ENCODE results near the gene TEX52. TPM values are rescaled to one million over a fixed set of nuclear protein-coding genes. Genes with fewer than 3 reads are reported as not detected.

TEX52 gene
- total RNA-seq, 4 donors from 2014 or later: not detected

DNA sequence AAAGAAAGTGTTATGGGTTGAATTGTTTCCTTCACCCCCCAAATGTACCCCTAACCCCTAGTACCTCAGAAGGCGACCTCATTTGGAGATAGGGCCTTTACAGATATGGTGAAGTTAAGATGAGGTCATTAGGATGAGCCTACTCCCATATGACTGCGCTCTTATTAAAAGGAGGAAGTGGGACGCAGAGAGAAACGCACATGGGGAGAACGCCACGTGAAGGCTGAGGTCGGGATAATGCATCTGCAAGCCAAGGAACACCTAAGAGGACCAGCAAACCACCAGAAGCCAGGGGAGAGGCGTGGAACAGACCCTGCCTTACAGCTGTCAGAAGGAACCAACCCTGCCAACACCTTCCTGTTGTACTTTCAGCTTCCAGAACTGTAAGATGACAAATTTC lies 20.3 kb downstream of the TEX52 start:
- TF ChIP-seq, protein P1, sequence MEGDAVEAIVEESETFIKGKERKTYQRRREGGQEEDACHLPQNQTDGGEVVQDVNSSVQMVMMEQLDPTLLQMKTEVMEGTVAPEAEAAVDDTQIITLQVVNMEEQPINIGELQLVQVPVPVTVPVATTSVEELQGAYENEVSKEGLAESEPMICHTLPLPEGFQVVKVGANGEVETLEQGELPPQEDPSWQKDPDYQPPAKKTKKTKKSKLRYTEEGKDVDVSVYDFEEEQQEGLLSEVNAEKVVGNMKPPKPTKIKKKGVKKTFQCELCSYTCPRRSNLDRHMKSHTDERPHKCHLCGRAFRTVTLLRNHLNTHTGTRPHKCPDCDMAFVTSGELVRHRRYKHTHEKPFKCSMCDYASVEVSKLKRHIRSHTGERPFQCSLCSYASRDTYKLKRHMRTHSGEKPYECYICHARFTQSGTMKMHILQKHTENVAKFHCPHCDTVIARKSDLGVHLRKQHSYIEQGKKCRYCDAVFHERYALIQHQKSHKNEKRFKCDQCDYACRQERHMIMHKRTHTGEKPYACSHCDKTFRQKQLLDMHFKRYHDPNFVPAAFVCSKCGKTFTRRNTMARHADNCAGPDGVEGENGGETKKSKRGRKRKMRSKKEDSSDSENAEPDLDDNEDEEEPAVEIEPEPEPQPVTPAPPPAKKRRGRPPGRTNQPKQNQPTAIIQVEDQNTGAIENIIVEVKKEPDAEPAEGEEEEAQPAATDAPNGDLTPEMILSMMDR (IDR thresholded peaks at IDR 0.05; ENCODE audit: low read depth): no peak

DNA sequence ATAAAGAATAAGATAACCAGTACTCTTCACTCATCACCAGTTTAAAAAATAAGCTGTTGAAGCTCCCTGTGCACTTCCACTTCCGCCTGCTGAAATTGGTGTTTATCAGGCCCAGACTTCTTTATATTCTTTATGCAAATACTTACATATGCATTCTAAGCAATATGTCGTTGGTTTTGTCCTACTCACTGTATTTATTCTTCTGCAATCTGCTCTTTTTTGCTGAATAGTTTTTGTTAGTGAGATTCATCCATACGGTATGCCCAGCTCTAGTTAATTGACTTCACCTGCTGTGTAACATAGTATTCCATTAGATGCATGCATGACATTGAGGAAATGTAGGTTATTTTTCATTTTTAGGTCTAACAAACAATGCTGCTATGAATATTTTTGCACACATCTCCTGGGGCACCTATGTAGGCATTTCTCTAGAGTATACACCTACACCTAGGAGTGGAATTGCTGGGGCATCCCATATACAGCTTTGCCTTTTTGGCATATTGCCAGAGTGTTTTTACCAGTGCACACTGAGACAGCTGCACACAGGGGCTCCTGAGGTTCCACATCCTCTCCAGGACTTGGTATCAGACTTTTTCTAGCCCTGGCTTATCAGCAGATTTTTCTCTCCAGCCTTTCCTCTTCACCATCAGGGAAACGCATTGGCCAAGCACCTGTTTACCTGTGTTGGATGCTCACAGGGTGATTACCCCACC lies 21.0 kb downstream of the TEX52 start:
- TF ChIP-seq, protein P1 (IDR thresholded peaks at IDR 0.05; ENCODE audit: low read depth): no peak

DNA sequence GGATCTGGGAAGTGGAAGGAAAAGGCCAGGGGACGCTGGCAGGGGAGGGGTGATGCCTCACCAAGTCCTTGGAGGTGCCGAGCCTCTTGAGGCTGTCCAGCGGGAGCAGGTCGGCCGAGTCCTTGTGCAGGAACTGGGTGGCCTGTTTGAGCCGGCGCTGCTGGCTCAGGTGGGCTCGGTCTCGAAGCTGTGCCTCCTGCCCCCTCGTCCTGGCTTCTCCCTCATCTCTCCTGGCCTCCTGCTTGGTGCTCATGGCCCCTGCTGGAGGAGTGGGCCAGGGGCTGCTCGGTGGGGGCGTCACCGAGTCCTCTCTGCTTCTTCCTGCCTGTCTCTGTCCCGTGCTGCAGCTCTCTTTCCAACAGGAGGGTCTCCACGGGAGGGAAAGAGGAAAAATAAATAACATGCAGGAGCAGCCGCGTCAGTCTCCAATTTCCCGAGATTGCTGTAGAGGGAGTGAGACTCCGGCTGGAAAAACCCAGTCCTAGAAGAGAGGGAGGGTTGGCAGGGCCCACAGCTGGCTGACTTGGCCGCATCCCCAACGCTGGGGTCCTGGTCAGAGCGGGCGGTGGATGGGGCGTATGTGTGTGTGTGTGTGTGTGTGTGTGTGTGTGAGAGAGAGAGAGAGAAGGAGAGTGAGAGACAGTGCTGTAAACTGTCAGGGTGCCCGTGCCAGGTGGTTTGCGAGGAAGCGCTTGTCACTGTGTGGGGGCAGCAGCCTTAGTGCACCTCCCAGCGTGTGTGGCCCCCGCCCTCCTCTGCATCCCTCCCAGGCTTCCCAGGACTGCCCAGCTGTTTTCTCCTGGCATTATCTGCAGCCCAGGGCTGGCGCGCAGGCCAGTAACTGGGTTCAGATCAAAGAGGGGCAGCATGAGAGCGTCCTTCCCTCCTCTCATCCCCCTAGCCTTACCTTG lies 22.0 kb downstream of the TEX52 start, which contains the start of gene NRIP2:
Gene NRIP2, minus strand, starts transcription at position 455 of the 911 bp plus-strand sequence. Its CDS starts 52 bp downstream, at position 403.
- TF ChIP-seq, protein P1 (IDR thresholded peaks at IDR 0.05; ENCODE audit: low read depth): no peak

DNA sequence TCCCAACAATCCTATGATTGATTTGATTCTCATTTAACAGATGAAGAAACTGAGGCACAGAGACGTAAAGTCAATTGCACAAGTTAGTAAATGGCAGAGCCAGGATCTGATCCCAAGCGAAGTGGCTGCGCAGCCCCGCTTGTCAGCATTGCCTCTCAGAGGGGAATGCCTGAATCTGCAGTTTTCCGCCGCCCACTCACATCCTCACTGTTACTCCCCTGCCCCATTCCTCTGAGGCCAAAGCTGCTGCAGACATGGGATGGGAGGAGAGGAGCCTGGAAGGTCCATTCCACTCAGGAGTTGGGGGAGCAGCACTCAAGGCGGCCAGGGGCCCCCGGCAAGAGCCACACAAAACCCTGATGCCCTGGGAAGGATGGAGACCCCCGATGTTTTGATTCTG lies 23.0 kb downstream of the TEX52 start:
- TF ChIP-seq, protein P1 (IDR thresholded peaks at IDR 0.05; ENCODE audit: low read depth): no peak

DNA sequence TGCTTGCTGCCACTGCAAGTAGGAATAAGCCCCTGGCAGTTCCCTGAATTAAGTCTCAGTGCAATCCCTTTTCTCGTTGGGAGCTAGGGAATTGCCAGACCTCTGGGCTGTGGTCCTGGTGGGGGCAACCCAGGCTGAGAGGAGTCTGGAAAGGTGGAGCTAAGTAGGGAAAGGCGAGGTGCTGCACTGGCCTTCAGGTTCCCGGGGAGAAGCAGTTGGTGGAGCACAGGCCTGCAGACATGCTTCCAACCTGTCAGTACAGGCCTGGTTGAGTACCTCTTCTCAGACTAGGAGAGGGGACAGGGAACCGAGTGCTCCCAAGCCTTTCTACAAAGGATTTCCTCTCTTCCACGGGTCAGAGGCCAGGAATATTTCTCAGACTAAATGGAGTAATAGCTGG lies 23.5 kb downstream of the TEX52 start:
- TF ChIP-seq, protein P1 (IDR thresholded peaks at IDR 0.05; ENCODE audit: low read depth): no peak

- TF ChIP-seq, protein P1 (IDR thresholded peaks at IDR 0.05; ENCODE audit: low read depth): no peak
Measured at GRCh38 chr12:2832550-2833127, 24.2 kb downstream of the TEX52 start.

DNA sequence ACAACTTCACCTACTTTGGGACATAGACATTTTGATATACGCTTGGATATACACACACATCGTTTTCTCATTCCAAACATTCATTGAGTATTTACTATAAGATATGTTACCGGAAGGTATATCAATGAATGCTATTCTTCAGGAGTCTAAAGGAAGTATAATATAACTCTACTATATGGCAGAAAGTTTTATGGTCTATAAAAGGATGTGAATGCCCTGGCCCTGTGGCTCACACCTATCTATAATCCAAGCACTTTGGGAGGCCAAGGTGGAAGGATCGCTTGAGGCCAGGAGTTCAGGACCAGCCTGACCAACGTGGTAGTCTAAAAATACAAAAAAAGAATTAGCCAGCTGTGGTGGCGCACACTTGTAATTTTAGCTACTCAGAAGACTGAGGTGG lies 27.6 kb downstream of the TEX52 start:
- TF ChIP-seq, protein P1 (IDR thresholded peaks at IDR 0.05; ENCODE audit: low read depth): no peak
